Mesendoderm (in vitro differentiated cells): ENCODE results near the gene SH3BP4.
A peak's percentile ranks its signal among the peaks of the same experiment; 100 is the strongest.

Experiments
- DNase-seq: peaks from one replicate; pipeline ENCODE4 v3.0.0; 2013
- H2AK5ac ChIP-seq: 2 replicates; pipeline ENCODE4 v1.6.1; 2013; ENCODE audit warnings: low read length, inconsistent platforms
- H2BK120ac ChIP-seq: 2 replicates; pipeline ENCODE4 v1.6.1; 2013; ENCODE audit warnings: low read depth, mild to moderate bottlenecking, low read length, moderate library complexity, mixed read lengths
- H2BK15ac ChIP-seq: replicated peaks from 2 replicates; pipeline ENCODE4 v1.6.1; 2013; ENCODE audit warnings: low read depth, mild to moderate bottlenecking, moderate library complexity
- H2BK5ac ChIP-seq: 2 replicates; pipeline ENCODE4 v1.6.1; 2013; ENCODE audit warnings: low read length, inconsistent platforms
- H3K18ac ChIP-seq: 2 replicates; pipeline ENCODE4 v1.6.1; 2013; ENCODE audit warnings: mild to moderate bottlenecking, low read length, mixed read lengths
- H3K23ac ChIP-seq: one replicate; pipeline ENCODE4 v1.6.1; 2013; ENCODE audit warnings: low read length
- H3K27ac ChIP-seq: 2 replicates; pipeline ENCODE4 v1.5.1; 2013; ENCODE audit warnings: low read depth, mild to moderate bottlenecking, inconsistent platforms, low read length, moderate library complexity
- H3K27me3 ChIP-seq: 2 replicates; pipeline ENCODE4 v1.6.1; 2013; ENCODE audit warnings: low read length, control low read depth, mild to moderate bottlenecking, inconsistent platforms; ENCODE audit not compliant: insufficient read depth, poor library complexity
- H3K36me3 ChIP-seq: 2 replicates; pipeline ENCODE4 v1.6.1; 2013; ENCODE audit warnings: low read length, inconsistent platforms; ENCODE audit not compliant: control insufficient read depth, insufficient read depth
- H3K4ac ChIP-seq: one replicate; pipeline ENCODE4 v1.6.1; 2013; ENCODE audit warnings: low read depth, mild to moderate bottlenecking, low read length, moderate library complexity
- H3K4me1 ChIP-seq: 2 replicates; pipeline ENCODE4 v1.6.1; 2013; ENCODE audit warnings: low read depth, low read length, inconsistent platforms; ENCODE audit not compliant: control insufficient read depth
- H3K4me2 ChIP-seq: 2 replicates; pipeline ENCODE4 v1.6.1; 2013; ENCODE audit warnings: low read length
- H3K4me3 ChIP-seq: 2 replicates; pipeline ENCODE4 v1.5.1; 2013; ENCODE audit warnings: mild to moderate bottlenecking, low read length
- H3K56ac ChIP-seq: one replicate; pipeline ENCODE4 v1.6.1; 2013; ENCODE audit warnings: low read length
- H3K79me1 ChIP-seq: 2 replicates; pipeline ENCODE4 v1.6.1; 2013; ENCODE audit warnings: low read length, inconsistent platforms
- H3K79me2 ChIP-seq: 2 replicates; pipeline ENCODE4 v1.6.1; 2013; ENCODE audit warnings: mild to moderate bottlenecking, low read length; ENCODE audit not compliant: control insufficient read depth, insufficient read depth
- H3K9ac ChIP-seq: 2 replicates; pipeline ENCODE4 v1.6.1; 2013; ENCODE audit warnings: low read length, inconsistent platforms
- H4K5ac ChIP-seq: one replicate; pipeline ENCODE4 v1.6.1; 2013; ENCODE audit warnings: low read length
- H4K8ac ChIP-seq: one replicate; pipeline ENCODE4 v1.6.1; 2013; ENCODE audit warnings: low read depth, mild to moderate bottlenecking, control low read depth, low read length, moderate library complexity
- WGBS: extraction: QIAGEN DNeasy Blood & Tissue Kit; methylation state at CpG from one replicate; pipeline ENCODE4 v1.1.7; 2013; ENCODE audit warnings: low lambda C conversion rate, missing lambda C conversion rate; ENCODE audit not compliant: insufficient coverage; ENCODE audit errors: extremely low coverage; 5-methylcytosine and 5-hydroxymethylcytosine counted together

SH3BP4 gene

GRCh38 chr2:234986390-234986789 lies 34.6 kb downstream of the SH3BP4 start:
- peaks cover 21% of the 10 kb centered on the region for H3K4me1 ChIP-seq
- H4K8ac ChIP-seq, result no peak overlapping the region
- no peak overlapping the region for H2BK5ac ChIP-seq
- DNase-seq, result peak; percentile 88
- no peak overlapping the region for H3K18ac ChIP-seq
- WGBS, result no CpG with 5 or more reads among the region's 7 CpGs
- peak overlapping the region; percentile 38 for H3K27ac ChIP-seq
- H3K36me3 ChIP-seq, result no peaks in the 10 kb centered on the region
- H4K5ac ChIP-seq, result no peak overlapping the region
- no peak overlapping the region for H2AK5ac ChIP-seq
- H2BK15ac ChIP-seq, result no peak overlapping the region
- no peak overlapping the region for H3K56ac ChIP-seq
- H3K4ac ChIP-seq, result no peak overlapping the region
- peaks cover 46% of the 10 kb centered on the region for H3K79me1 ChIP-seq
- H3K9ac ChIP-seq, result no peak overlapping the region
- peaks cover 85% of the 10 kb centered on the region for H3K79me2 ChIP-seq
- H3K23ac ChIP-seq, result no peak overlapping the region
- no peak overlapping the region for H3K4me3 ChIP-seq
- no peak overlapping the region for H2BK120ac ChIP-seq
- no peaks in the 10 kb centered on the region for H3K27me3 ChIP-seq
- H3K4me2 ChIP-seq, result no peak overlapping the region

GRCh38 chr2:234986876-234987720 lies 35.3 kb downstream of the SH3BP4 start:
- Histone ChIP-seq H3K79me2 (peaks cover 88% of the 10 kb centered on the region), H3K27me3 (no peaks in the 10 kb centered on the region), H3K18ac (peak overlapping the region; percentile 32), H2BK5ac (no peak overlapping the region), H3K27ac (no peak overlapping the region), H3K23ac (no peak overlapping the region), H4K5ac (no peak overlapping the region), H2BK120ac (no peak overlapping the region), H3K4me2 (no peak overlapping the region), H3K56ac (no peak overlapping the region), H3K4ac (no peak overlapping the region), H4K8ac (no peak overlapping the region), H2AK5ac (no peak overlapping the region), H3K4me1 (peaks cover 19% of the 10 kb centered on the region), H2BK15ac (no peak overlapping the region), H3K36me3 (no peaks in the 10 kb centered on the region), H3K79me1 (peaks cover 51% of the 10 kb centered on the region), H3K9ac (no peak overlapping the region), H3K4me3 (no peak overlapping the region)
- no peak for DNase-seq
- no CpG with 5 or more reads among the region's 17 CpGs for WGBS

GRCh38 chr2:234987754-234988153 lies 35.9 kb downstream of the SH3BP4 start:
- Histone ChIP-seq H2BK120ac (no peak overlapping the region), H4K5ac (no peak overlapping the region), H4K8ac (no peak overlapping the region), H3K79me1 (peaks cover 55% of the 10 kb centered on the region), H3K56ac (no peak overlapping the region), H3K4me1 (peaks cover 18% of the 10 kb centered on the region), H3K23ac (no peak overlapping the region), H3K9ac (no peak overlapping the region), H3K27ac (no peak overlapping the region), H2BK5ac (no peak overlapping the region), H3K18ac (no peak overlapping the region), H3K4me3 (no peak overlapping the region), H3K36me3 (no peaks in the 10 kb centered on the region), H3K4ac (no peak overlapping the region), H2AK5ac (no peak overlapping the region), H3K4me2 (no peak overlapping the region), H2BK15ac (no peak overlapping the region), H3K79me2 (peaks cover 88% of the 10 kb centered on the region), H3K27me3 (no peaks in the 10 kb centered on the region)
- no CpG with 5 or more reads among the region's 7 CpGs for WGBS
- DNase-seq, result no peak

- WGBS, result no CpG with 5 or more reads among the region's 14 CpGs
Measured at GRCh38 chr2:234988491-234988890, 36.7 kb downstream of the SH3BP4 start.

GRCh38 chr2:234989183-234989701 lies 37.4 kb downstream of the SH3BP4 start:
- H3K36me3 ChIP-seq, result no peaks in the 10 kb centered on the region
- no peak overlapping the region for H3K23ac ChIP-seq
- H3K9ac ChIP-seq, result no peak overlapping the region
- peaks cover 87% of the 10 kb centered on the region for H3K79me2 ChIP-seq
- H3K4me1 ChIP-seq, result peaks cover 12% of the 10 kb centered on the region
- no peak for DNase-seq
- H3K4me3 ChIP-seq, result no peak overlapping the region
- H4K8ac ChIP-seq, result no peak overlapping the region
- no peak overlapping the region for H2AK5ac ChIP-seq
- H3K18ac ChIP-seq, result no peak overlapping the region
- no peak overlapping the region for H3K4me2 ChIP-seq
- H2BK5ac ChIP-seq, result no peak overlapping the region
- H4K5ac ChIP-seq, result no peak overlapping the region
- no peaks in the 10 kb centered on the region for H3K27me3 ChIP-seq
- no peak overlapping the region for H3K4ac ChIP-seq
- no peak overlapping the region for H3K27ac ChIP-seq
- WGBS, result no CpG with 5 or more reads among the region's 13 CpGs
- H2BK120ac ChIP-seq, result no peak overlapping the region
- H3K79me1 ChIP-seq, result peaks cover 58% of the 10 kb centered on the region
- H3K56ac ChIP-seq, result no peak overlapping the region
- H2BK15ac ChIP-seq, result no peak overlapping the region

More at GRCh38 chr2:234988491-234988890, 36.7 kb downstream of the SH3BP4 start:
- H3K4me3 ChIP-seq, result no peak overlapping the region
- H3K4me1 ChIP-seq, result peaks cover 12% of the 10 kb centered on the region
- no peak overlapping the region for H3K56ac ChIP-seq
- H4K8ac ChIP-seq, result no peak overlapping the region
- no peak overlapping the region for H3K9ac ChIP-seq
- peaks cover 53% of the 10 kb centered on the region for H3K79me1 ChIP-seq
- H3K18ac ChIP-seq, result no peak overlapping the region
- no peak overlapping the region for H2BK120ac ChIP-seq
- H2BK15ac ChIP-seq, result no peak overlapping the region
- no peaks in the 10 kb centered on the region for H3K27me3 ChIP-seq
- no peak overlapping the region for H3K27ac ChIP-seq
- peaks cover 87% of the 10 kb centered on the region for H3K79me2 ChIP-seq
- H3K36me3 ChIP-seq, result no peaks in the 10 kb centered on the region
- no peak overlapping the region for H2AK5ac ChIP-seq
- no peak overlapping the region for H3K23ac ChIP-seq
- H3K4me2 ChIP-seq, result no peak overlapping the region
- no peak overlapping the region for H2BK5ac ChIP-seq
- no peak for DNase-seq
- no peak overlapping the region for H4K5ac ChIP-seq
- H3K4ac ChIP-seq, result no peak overlapping the region
